Measurements from ENCODE around the gene GAST.

GRCh38 chr17:41705271-41705991 is 6.7 kb upstream of the GAST start:
- TF ChIP-seq POLR2A (conservative IDR thresholded peaks at IDR 0.05) (no peak), MAFF (IDR thresholded peaks at IDR 0.05; ENCODE audit: low read length) (no peak), NFYB (IDR thresholded peaks at IDR 0.05; ENCODE audit: extremely low read depth, insufficient read length) (no peak), CTCF (IDR thresholded peaks at IDR 0.05 in 2 of 3, conservative IDR thresholded peaks at IDR 0.05 in 1 of 3; ENCODE audit: insufficient read depth in 2 of 3, low read depth in 1 of 3, low read length in 3 of 3) (no peak), BRCA1 (IDR thresholded peaks at IDR 0.05) (no peak), BRCA1 (CRISPR knock-in tag; IDR thresholded peaks at IDR 0.05) (no peak)
